Stimulated activated CD8-positive, alpha-beta memory T cell treated with anti-CD3 and anti-CD28 coated beads, Interleukin-7, amount 100 ng/mL, for 4 hours (primary cell): ENCODE results near the gene HYAL3.
"Not testable (repeated sequence)": the region's sequence is repeated elsewhere in the genome, so short reads cannot be mapped to it uniquely, and the experiment has no call there.

Experiments used
- DNase-seq, 2 donors: peaks; one replicate each; pipeline ENCODE4 v3.0.0-alpha.2; 2020; ENCODE audit warnings: low read depth in 2 of 2

HYAL3 gene

DNA sequence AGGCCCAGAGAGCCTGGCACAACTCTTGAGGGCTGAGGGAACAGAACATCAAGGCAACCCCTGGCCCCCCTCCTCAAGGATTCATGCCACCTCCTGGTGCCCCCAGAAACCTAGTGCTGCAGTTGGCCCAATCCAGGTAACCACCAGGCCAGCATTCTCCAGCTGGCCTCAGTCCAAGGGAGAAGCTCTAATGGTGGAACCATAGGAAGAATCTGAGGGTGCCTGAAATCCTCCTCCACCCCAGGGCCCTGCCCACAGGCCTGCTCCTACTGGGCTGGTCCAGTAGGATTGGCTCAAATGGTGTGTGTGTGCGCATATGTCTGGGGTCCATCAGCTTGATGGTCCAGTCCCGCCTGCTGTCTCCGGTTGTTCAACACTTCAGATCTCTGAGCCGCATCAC is 15.6 kb upstream of the HYAL3 start:
- DNase-seq: no peak

- DNase-seq: no peak
Observed at GRCh38 chr3:50314342-50314741, 15.1 kb upstream of the HYAL3 start.

DNA sequence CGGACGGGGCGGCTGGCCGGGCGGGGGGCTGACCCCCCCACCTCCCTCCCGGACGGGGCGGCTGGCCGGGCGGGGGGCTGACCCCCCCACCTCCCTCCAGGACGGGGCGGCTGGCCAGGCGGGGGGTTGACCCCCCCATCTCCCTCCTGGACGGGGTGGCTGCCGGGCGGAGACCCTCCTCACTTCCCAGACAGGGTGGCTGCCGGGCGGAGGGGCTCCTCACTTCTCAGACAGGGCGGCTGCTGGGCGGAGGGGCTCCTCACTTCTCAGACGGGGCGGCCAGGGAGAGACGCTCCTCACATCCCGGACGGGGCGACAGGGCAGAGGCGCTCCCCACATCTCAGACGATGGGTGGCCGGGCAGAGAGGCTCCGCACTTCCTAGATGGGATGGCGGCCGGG is 12.8 kb upstream of the HYAL3 start:
- DNase-seq: not testable (repeated sequence)

DNA sequence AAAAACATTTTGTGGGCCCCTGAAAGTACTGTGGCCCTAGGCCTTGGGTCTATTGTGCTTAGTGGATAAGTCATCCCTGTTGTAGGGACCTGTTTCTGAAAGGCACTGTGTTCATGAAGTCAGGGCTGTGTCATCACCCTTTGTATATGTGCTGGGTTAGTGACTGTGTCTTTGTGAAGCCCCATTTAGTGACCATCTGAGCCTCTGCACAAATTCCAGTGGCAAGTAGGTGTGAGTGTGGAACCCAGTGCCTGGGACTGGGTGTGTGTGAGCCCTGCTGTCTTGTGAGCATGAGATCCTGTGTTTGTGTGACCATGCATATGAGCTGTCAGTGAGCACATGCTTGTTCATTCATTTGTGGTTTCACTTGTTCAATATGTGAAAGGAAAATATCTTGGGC is 5.4 kb upstream of the HYAL3 start:
- DNase-seq: no peak

- no peak for DNase-seq
Observed at GRCh38 chr3:50303013-50303815, 4.0 kb upstream of the HYAL3 start, which contains the start of gene HYAL1. Gene HYAL1 (minus strand): TSS chr3:50303574. CDS start chr3:50302956, 618 bp downstream.

DNA sequence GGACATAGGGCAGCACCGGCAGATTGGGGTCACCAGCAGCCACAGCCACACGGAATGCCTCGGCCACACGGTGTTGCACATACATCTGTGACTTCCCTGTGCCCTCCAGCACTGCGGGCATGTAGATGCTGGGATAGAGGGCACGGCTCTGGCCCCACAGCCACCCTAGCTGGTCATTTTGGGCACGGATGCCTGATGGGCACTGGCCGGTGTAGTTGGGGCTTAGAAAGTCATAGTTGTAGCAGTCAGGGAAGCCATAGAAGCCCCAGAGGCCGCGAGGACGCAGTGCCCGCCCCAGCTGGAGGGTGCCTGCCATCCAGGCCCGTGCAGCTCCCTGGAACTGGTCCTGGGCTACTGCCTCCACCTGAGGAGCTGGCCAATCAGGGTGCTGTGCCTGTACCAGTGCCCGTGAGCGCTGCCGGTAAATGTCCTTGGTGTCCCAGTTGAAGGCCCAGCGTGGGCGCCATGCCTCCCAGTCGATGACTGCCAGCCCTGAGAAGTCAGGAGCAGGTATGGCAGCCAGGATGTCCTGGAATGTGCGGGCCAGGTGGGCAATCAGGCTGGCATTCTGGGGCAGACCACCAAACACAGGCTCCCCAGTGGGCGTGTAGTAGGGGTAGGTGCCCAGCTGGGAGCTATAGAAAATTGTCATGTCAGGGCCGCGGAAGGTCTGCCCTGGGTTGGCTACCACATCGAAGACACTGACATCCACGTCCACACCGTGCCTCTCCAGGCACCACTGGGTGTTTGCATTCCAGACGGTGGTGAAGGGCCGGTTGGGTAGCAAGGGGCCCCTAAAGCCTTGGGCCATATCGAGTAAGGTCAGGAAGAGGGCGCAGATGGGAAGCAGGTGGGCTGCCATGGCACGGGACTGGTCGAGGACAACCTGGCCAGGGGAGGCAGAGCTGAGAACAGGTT is 3.1 kb upstream of the HYAL3 start:
- DNase-seq: no peak

DNA sequence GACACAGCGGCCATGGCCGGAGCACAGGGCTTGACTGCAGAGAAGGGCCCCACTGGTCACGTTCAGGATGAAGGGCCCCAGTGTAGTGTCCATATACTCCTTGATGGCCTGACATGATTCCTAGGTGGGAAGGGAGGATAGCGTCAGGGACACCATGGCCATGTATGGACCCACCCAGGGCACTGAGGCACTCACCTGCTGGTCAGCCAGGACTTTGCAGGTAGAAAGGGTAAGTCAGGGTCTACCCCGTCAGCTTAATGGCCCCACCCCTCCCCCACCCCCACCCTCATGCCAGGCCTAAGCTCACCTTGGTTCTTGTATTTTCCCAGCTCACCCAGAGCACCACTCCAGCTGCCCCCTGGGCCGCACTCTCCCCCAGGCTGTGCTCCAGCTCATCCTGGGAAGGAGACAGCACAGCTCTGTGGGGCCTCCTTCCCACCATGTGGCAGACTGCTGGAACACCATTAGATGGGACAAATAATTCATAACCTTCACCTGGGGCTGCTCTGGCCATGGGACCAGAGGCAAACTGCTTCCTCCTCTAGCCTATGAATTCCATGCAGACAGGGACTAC is 1.6 kb upstream of the HYAL3 start:
- DNase-seq: no peak

DNA sequence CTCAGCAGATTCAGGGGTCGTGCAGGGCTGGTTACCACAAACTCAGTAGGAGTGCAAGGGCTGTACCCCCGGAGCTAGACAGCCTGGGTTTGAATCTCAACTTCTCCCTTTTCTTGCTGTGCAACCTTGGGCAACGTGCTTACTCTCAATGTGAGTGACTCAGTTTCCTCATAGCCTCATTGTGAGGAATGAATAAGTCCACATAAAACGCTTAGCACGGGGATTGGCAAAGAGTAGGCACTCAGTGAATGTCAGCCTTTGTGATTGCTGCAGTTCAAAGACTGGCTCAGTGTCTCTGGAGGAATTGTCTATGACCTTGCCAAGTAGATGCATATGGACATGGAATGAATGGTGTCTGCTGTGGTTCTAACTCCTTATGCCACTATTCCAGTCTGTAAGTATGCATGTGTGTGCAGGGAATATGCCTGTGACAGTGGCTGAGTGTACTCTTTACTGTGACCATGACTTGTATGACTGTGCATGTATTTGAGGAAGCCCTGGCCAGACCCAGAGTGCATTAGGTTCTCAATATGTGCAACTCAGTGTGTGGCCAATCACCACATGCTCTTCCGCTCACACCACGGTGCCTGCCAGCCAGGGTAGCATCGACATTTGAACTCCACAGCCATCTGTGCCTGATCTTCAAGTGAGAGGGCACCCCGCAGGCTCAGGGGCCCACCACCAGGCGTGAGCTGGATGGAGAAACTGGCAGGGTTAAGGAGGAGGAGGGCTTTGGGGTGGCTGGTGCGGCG is 900 bp upstream of the HYAL3 start:
- no peak for DNase-seq

GRCh38 chr3:50299638-50299928 is 378 bp upstream of the HYAL3 start:
- no peak for DNase-seq

DNA sequence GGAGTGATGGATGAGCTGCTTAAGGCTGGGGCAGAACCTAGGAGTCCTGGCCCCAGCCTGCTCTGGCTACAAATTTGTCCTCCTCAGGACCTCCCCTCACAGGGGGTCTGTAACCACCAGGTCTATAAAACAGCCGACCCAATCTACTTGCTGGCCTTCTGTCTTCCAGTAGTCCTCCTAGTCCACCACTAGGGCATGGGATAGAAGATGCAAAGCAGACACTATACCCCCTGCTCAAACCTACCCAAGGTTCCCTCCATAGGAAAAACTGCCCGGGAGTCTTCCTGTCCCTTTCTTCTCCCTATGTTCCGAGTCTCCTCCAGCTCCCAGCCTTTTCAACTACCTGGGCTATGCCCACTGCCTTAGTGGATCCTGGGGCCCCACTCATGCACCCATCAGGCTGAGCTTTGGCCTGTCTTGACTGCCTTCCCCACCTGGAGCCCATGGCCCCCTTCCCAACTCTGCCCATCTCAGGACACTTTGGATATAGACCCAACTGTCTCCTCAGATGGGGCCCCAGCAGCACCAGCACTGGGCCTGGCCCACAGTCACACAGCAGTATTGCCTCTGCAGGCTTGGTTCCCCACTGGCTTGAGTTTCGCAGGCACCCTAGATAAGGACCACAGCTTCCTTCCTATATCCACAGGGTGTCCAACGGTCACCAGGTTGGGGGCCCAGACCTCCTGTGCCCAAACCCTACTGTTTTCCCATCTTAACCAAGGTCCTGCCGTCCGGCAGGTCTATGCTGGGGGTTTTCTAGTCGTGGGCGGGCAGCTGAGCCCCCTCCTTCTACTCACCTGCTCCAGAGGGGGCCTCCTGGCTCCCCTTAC is 1.1 kb downstream of the HYAL3 start:
- no peak for DNase-seq

DNA sequence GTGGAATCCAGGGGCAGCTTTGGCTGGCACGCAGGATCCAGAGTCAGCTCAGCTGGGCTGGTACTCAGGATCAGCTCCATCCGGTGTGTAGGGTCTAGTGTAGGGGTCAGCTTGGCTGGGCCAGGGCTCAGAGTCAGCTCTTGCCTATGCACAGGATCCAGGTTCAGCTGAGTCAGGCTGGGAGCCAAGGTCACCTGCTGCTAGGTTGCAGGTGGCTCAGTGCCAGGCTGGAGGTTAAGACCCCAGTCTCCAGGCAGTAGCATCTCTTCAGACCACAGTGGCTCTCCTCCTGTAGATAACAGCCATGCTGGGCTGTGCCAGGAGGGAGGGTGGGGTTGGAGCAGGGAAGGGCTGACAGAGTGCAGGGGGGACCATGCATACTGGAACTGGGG is 1.8 kb downstream of the HYAL3 start:
- no peak for DNase-seq

DNA sequence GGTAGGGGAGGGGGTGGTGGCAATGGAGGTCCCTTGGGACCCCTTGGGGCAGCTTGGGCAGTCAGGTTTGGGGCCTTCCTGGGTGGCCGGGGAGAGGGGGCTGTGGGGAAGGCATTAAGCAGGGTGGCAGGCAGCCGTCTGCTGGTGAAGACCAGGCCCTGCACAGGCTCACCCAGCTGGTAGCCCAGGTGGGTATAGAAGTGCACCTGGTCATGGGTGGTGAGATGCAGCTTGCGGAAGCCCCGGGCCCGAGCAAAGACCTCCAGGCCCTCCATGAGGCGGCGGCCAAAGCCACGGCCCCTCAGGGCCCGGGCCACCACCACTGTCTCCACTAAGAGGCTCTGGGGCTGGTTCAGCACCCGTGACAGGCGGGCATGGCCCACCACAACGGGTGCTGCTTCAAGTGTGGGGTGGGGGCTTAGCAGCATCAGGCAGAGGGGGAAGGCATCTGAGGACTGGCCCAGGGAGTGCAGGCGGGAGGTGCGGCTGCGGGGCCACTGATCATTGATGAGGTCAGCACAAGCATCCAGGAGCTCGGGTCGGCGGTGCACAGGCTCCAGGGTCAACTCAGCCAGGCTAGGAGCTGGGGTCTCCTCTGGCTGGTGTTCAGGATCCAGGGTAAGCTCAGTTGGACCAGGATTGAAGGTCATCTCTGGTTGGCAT is 2.4 kb downstream of the HYAL3 start:
- no peak for DNase-seq

DNA sequence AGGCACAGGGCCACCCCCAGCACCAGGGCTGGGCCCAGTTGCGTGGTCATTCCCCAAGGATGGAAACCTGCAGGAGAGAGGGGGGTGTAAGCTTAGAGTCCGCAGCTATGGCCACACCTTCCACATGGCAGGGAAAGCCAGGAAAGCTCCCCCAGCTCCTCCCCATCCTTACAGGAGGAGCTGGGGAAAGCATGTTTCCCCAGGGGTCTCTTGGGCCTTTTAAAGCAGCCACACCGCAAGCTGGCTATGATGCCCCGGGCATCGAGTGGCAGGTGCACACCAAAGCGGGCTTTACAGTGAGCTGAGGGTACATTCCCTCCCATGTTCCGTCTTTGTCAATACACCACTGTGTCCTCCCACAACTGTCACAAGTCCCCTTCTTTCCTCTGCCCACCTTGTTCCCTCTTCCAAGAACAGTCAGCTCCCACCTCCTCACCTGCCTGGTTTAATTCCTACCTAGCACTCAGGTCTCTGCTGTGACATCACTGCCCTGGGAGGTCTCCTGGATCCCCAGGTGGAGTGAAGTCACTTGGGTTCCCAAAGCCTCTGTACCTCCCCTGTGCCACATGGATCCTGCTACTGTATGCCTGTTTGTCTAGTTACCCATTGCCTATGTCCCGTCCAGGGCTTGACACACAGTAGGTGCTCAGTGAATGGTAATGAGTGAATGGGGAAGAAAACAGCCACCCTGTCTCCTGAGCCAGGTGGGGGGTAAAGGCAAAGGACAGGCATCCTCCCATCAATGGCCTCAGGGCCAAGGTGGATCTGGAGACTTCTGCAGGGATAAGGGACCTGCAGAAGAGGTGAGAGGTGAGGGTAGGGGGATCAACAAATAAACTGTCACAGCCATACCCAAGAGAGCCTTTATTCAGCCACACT is 3.4 kb downstream of the HYAL3 start:
- DNase-seq: no peak

GRCh38 chr3:50294492-50295403 is 4.5 kb downstream of the HYAL3 start:
- DNase-seq: no peak

- DNase-seq: no peak
Observed at GRCh38 chr3:50294089-50294488, 5.1 kb downstream of the HYAL3 start.

DNA sequence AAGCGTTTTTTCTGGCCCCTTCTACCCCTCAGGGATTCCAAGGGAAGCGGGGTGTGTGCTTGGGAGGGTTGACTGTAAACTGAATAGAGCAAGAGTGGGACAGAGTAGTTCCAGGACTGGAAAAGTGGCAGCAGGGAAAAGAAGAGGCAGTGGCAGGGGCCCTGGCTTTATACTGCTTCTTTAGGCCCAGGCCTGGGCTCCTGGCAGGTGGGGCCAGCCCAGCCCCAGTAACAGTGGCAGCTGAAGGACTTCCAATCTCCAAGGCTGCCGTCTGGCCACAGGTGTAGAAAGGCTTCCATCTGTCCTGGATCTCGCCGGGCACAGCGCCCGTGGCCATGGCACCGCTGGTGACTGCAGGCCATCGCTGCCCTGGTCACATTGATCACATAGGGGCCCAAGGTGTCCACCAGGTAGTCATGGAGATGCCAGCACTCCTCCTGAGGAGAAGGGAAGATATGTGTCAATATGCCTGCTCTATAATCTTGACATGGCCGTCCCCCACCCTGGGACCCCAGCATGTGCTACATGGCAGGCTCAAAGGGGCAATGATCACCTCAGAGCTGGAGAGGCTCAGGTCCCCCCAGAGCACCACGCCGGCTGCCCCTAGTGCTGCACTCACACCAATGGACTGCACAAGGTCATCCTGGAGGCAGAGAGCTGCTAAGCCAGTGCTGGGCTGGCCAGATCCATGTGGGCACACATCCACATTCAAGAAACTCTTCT is 6.0 kb downstream of the HYAL3 start:
- DNase-seq: no peak

- DNase-seq: peak; percentile 91 to 96
Observed at GRCh38 chr3:50292159-50293078, 6.8 kb downstream of the HYAL3 start, which contains the start of gene IFRD2. Gene IFRD2 (minus strand): TSS chr3:50292429. CDS start chr3:50292274, 155 bp downstream.
